Measurements from ENCODE around the gene VWA8.
"Not testable (repeated sequence)": the region's sequence is repeated elsewhere in the genome, so short reads cannot be mapped to it uniquely, and the experiment has no call there.

The VWA8 gene

DNA sequence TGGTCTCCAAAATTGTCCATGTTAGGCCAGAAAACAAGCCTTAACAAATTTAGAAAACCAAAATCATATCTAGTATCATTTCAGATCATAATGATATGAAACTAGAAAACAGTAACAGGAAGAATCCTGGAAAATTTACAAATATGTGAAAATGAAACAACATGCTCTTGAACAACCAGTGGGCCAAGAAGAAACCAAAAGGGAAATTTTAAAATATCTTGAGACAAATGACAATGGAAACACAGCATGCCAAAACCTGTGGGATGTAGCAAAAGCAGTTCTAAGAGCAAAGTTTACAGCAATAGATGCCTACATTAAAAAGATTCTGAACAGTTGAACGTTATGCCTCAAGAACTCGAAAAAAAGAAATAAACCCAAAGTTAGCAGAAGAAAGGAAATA lies 32.6 kb downstream of the VWA8 start:
- CTCF ChIA-PET, result interaction anchor here (0.8 kb wide), 1 partner anchor 10 kb away, joined by 3 read pairs; no protein-coding TSS in a partner anchor
- no peak for DNase-seq (ENCODE audit: extremely low spot score)
- POLR2A ChIA-PET, result no interaction called here
- TF ChIP-seq, protein P1, sequence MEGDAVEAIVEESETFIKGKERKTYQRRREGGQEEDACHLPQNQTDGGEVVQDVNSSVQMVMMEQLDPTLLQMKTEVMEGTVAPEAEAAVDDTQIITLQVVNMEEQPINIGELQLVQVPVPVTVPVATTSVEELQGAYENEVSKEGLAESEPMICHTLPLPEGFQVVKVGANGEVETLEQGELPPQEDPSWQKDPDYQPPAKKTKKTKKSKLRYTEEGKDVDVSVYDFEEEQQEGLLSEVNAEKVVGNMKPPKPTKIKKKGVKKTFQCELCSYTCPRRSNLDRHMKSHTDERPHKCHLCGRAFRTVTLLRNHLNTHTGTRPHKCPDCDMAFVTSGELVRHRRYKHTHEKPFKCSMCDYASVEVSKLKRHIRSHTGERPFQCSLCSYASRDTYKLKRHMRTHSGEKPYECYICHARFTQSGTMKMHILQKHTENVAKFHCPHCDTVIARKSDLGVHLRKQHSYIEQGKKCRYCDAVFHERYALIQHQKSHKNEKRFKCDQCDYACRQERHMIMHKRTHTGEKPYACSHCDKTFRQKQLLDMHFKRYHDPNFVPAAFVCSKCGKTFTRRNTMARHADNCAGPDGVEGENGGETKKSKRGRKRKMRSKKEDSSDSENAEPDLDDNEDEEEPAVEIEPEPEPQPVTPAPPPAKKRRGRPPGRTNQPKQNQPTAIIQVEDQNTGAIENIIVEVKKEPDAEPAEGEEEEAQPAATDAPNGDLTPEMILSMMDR (IDR thresholded peaks at IDR 0.05; ENCODE audit: control extremely low read depth, extremely low read depth, low read depth, missing control alignments), result no peak

DNA sequence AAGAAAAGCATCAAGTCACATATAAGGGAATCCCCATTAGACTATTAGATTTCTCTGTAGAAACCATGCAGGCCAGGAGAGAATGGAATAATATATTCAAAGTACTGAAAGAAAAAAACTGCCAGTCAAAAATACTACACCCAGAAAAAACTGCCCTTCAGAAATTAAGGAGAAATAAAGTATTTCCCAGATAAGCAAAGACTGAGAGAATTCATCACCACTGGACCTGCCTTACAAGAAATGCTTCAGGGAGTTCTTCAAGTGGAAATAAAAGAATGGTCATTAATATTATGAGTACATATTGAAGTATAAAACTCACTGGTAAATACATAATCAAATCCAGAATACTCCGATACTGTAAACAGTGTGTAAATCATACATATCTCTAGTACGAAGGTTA lies 35.9 kb downstream of the VWA8 start:
- TF ChIP-seq, protein P1 (IDR thresholded peaks at IDR 0.05; ENCODE audit: control extremely low read depth, extremely low read depth, low read depth, missing control alignments), result no peak
- CTCF ChIA-PET, result interaction anchor here (0.9 to 1.6 kb wide), 3 partner anchors 9 to 20 kb away, joined by 3 to 7 read pairs (median 5); no protein-coding TSS in a partner anchor
- POLR2A ChIA-PET, result no interaction called here

DNA sequence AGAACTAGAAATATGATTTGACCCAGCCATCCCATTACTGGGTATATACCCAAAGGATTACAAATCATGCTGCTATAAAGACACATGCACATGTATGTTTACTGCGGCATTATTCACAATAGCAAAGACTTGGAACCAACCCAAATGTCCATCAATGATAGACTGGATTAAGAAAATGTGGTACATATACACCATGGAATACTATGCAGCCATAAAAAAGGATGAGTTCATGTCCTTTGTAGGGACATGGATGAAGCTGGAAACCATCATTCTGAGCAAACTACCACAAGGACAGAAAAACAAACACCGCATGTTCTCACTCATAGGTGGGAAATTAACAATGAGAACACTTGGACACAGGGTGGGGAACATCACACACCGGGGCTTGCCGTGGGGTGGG lies 38.0 kb downstream of the VWA8 start:
- POLR2A ChIA-PET; CTCF ChIA-PET; DNase-seq (ENCODE audit: extremely low spot score): not testable (repeated sequence)

More for the DNA sequence above, 35.9 kb downstream of the VWA8 start:
- no peak for DNase-seq (ENCODE audit: extremely low spot score)

DNA sequence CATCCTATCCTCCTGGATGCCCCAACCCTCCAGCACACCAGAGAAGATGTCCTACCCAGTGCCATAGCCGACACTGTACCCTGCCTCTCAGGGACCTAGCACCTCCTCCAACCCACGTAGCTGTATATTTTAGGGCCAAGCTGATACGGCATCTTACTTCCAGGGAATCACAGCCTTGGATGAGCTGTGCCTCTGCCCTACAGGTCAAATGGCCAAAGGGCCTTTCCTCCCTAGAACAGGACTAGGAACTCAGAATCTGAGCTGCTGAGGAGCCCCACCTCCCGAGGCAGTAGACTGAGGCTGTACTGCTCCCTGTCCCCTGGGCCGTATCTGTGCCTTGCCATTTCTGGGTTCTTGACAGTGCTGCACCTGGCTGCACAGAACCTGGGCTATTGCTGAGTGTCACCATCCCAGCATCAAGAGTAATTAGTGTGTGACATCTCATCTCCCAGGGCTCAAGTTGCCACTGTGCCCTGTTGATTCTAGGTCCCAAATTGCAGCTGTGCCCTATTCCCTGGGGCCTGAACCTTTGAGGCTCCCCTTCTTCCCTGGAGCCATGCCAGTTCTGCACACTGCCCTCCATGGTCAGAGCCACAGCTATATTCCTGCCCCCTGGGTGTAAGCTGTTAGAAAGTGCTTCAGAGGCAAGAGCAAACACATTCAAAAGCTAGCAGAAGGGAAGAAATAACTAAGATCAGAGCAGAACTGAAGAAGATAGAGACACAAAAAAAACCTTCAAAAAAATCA lies 41.0 kb downstream of the VWA8 start:
- no peak for DNase-seq (ENCODE audit: extremely low spot score)
- ChIA-PET POLR2A (no interaction called here), CTCF (interaction anchor here (0.7 to 2.1 kb wide), 7 partner anchors 10 to 251 kb away, joined by 3 to 8 read pairs (median 4); no protein-coding TSS in a partner anchor)
- TF ChIP-seq, protein P1 (IDR thresholded peaks at IDR 0.05; ENCODE audit: control extremely low read depth, extremely low read depth, low read depth, missing control alignments), result no peak

DNA sequence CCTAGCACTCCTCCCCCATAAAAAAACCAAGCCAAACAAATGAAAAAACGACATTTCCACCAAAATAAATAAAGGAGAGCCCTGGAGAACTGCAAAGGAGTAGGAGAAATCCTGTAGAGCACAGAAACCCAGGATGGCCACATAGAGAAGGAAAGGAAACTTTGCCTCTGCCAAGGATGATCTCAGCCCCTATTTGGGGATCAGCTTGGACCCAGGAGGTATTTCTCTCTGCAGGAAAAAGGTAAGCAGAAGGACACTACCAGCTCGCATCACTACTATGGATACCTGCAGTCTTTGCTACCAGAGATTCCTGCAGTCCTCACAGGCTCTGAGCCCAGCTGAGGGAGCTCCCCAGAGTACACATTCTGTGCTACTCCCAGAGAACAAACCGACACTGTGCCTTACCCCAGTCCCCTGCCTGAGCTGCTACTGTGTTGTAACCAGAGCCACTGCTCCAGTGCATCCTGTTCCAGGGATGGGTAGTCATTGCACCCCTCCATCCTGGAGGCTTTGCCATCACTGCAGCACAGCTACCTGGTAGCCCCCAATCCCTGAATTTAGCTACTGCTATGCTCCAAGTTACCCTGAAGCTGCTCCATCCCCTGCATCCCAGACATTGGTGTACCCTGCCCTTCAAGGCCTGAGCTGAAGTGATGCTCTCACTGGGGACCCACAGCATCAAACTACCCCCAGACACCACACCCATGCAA lies 41.7 kb downstream of the VWA8 start:
- ChIA-PET POLR2A (interaction anchor here (0.6 kb wide), 1 partner anchor 18 kb away, joined by 7 read pairs; no protein-coding TSS in a partner anchor), CTCF (interaction anchor here (0.7 to 2.1 kb wide), 7 partner anchors 9 to 251 kb away, joined by 3 to 8 read pairs (median 4); no protein-coding TSS in a partner anchor)
- DNase-seq (ENCODE audit: extremely low spot score), result no peak
- TF ChIP-seq, protein P1 (IDR thresholded peaks at IDR 0.05; ENCODE audit: control extremely low read depth, extremely low read depth, low read depth, missing control alignments), result no peak

DNA sequence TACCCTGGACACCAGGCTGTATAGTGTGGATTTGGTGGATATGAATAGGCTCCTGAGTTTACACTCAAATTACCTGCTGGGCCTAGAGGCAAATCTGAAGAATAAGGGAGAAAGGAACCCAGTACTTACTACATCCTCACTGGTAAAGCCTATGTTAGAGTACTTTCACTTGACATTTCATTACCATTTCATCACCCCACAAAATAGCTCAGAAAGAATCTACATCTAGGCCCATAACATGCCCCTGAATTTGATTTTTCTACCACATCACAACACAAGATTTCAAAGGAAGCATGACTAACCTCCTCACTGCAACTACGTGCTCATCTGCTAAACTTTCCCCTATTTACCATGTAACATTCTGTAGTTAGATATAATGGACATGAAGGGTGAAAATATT lies 43.3 kb downstream of the VWA8 start:
- TF ChIP-seq, protein P1 (IDR thresholded peaks at IDR 0.05; ENCODE audit: control extremely low read depth, extremely low read depth, low read depth, missing control alignments), result no peak
- POLR2A ChIA-PET, result no interaction called here
- CTCF ChIA-PET, result interaction anchor here (0.7 to 1.4 kb wide), 4 partner anchors 11 to 53 kb away, joined by 3 read pairs; no protein-coding TSS in a partner anchor
- DNase-seq (ENCODE audit: extremely low spot score), result no peak
